AG04449 (cell line): ENCODE measurements around the gene SNCAIP.
"Not testable (repeated sequence)": the region's sequence is repeated elsewhere in the genome, so short reads cannot be mapped to it uniquely, and the experiment has no call there.

ENCODE experiments used
- CTCF ChIA-PET: fragments of 350-600 bp; formaldehyde crosslinking; extraction: SDS; loops from one replicate; lab custom pipeline; 2021; ENCODE audit warnings: antibody characterized with exemption; lab: Yijun Ruan, JAX
- POLR2A ChIA-PET: fragments of 400-600, 350-600 bp; formaldehyde crosslinking; extraction: SDS; loops from one replicate; lab custom pipeline; 2020; ENCODE audit warnings: antibody characterized with exemption, inconsistent platforms; lab: Yijun Ruan, JAX
- DNase-seq: peaks from one replicate; pipeline ENCODE4 v3.0.0-alpha.2; 2010; ENCODE audit warnings: low read depth, low spot score
- H3K4me3 ChIP-seq: 2 replicates; pipeline ENCODE4 v1.5.1; 2011; ENCODE audit warnings: low read depth, mild to moderate bottlenecking, control low read depth, low read length
- CTCF ChIP-seq: IDR thresholded peaks from one replicate; pipeline ENCODE4 v1.5.1; 2011; ENCODE audit warnings: mild to moderate bottlenecking, moderate library complexity, low read length, control low read depth, inconsistent platforms; ENCODE audit not compliant: insufficient read depth; ENCODE audit errors: missing control alignments

SNCAIP gene

DNA sequence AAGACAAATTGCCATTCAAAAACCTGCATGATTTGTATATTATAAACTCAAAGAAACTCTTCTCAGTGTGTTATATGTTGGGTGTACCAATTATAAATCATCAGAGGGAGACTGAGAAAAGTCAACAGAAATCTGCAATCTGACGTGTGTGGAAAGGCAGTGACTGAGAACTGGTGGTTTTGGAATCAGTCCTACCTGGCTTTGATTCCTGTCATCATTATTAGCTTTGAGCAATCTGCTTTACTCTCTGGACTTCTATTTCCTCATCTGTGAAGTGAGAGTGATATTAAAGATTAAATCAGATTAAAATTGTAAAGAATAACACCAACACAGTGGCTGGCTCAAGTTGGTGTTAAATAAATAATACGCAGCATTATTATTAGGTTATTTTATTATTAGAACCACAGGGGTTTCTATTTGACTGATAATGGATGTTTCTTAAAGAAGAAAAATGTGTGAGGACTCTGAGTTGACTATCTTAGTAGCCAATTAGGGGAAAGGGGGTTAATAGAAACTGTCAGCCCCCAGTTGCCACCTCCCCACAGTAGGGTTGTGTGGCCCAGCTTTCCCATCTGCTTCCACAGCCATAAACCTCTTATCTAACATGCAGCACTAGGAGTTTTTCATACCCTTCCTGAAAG lies 59.6 kb downstream of the SNCAIP start:
- H3K4me3 ChIP-seq: no peak overlapping the region
- ChIA-PET POLR2A (no interaction called here), CTCF (no interaction called here)
- no peak for TF ChIP-seq CTCF
- no peak for DNase-seq

DNA sequence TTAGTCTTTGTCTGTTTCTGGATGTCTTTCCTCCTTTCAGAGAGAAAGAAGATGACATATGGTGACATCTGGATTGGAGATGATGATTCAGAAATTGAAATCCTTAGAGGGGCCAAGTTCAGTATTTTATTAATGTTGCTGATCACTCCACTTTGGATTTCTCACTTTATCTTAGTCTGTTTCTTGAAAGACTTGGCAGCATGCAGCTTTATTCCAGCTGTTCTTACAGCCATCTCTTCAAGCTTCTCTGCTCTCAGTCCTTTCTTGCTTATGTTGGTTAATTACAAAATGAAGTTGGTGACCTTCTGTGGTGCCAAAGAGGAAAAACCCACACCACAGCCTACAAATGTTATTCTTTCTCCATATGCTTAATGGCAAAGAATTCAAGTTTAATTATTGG lies 62.1 kb downstream of the SNCAIP start:
- DNase-seq: no peak
- POLR2A ChIA-PET: no interaction called here
- CTCF ChIA-PET: no interaction called here
- no peak for TF ChIP-seq CTCF
- H3K4me3 ChIP-seq: no peak overlapping the region

- no peak overlapping the region for H3K4me3 ChIP-seq
- ChIA-PET POLR2A (no interaction called here), CTCF (no interaction called here)
- no peak for DNase-seq
- no peak for TF ChIP-seq CTCF
Observed at GRCh38 chr5:122375801-122376200, 63.8 kb downstream of the SNCAIP start.

- no peak for DNase-seq
- ChIA-PET POLR2A (no interaction called here), CTCF (no interaction called here)
- no peak overlapping the region for H3K4me3 ChIP-seq
- no peak for TF ChIP-seq CTCF
Observed at GRCh38 chr5:122376250-122376649, 64.2 kb downstream of the SNCAIP start.

DNA sequence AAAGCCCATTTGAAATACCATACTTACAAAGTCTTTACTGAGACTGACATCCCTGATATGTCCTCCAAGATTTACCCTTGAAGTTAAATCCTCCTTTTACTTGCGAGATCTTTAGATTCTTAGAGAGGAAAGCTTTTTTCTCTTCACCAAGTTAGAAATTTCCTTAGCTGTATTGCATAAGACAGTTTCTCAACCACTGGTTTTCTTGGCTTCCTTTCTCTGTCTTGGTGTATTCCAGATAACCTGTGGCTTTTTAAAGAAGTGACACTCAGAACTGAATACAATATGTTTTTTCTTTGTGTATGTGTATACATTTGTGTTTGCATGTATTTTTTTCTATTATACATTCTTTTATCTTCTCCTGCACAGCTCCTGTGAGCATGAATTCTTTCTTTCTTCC lies 65.0 kb downstream of the SNCAIP start:
- no peak overlapping the region for H3K4me3 ChIP-seq
- ChIA-PET CTCF (no interaction called here), POLR2A (no interaction called here)
- no peak for DNase-seq
- no peak for TF ChIP-seq CTCF

GRCh38 chr5:122382938-122383337 lies 70.9 kb downstream of the SNCAIP start:
- H3K4me3 ChIP-seq, DNase-seq, POLR2A ChIA-PET, CTCF ChIA-PET: not testable (repeated sequence)

- POLR2A ChIA-PET: no interaction called here
- CTCF ChIA-PET: no interaction called here
- TF ChIP-seq CTCF: no peak
- no peak for DNase-seq
- H3K4me3 ChIP-seq: no peak overlapping the region
Observed at GRCh38 chr5:122384739-122385235, 72.8 kb downstream of the SNCAIP start.
